ENCODE data around the gene FLT4.

The FLT4 gene

GRCh38 chr5:180642181-180642775 is 7.1 kb downstream of the FLT4 start:
- DNase-seq (ENCODE audit: low spot score), result no peak

GRCh38 chr5:180641566-180641900 is 7.9 kb downstream of the FLT4 start:
- DNase-seq (ENCODE audit: low spot score), result no peak

DNA sequence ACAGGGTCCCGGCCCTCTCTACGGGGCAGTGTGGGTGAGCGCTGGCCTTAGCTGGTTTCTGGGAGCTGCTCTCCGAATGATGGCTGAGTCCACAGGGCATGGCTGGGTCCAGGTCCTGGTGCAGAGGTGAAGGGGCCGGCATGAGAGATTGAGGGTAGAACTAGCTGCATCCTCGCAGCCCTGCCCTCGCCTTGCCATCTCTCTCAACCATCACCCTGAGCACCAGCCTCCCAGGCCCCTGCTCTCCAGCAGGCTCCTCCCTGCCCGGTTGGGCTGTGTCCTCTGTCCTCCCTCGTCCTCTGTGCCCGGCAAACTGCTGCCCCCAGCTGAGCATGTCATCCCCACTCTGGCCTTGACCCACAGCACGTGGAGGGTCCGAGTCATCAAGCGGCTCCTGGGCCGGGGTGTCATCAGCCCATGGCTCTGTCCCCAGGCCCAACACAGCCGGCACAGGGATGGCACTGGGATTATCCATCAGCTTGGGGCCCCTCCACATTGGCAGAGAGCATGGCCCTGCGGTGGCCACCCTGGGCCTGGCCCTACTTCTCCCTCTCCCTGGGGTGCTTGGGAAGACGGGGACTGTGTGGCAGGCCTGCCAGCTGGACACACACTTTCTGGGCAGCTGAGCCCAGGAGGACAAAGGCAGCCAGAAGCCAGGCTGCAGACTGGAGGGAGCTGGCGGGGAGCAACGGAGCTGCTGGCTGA is 8.4 kb downstream of the FLT4 start:
- no peak for DNase-seq (ENCODE audit: low spot score)

DNA sequence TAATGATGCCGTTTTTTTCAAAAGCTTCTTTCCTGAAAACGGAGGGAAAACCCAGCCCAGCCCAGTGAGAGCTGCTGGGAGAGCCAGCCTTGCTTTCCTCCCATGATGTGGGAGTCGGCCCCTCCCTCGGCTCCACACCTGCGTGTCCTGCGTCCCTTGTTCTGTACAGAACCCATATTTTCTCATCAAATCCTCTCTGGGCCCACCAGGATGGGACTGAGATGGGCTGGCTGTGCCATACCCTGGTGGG is 8.9 kb downstream of the FLT4 start:
- no peak for DNase-seq (ENCODE audit: low spot score)

DNA sequence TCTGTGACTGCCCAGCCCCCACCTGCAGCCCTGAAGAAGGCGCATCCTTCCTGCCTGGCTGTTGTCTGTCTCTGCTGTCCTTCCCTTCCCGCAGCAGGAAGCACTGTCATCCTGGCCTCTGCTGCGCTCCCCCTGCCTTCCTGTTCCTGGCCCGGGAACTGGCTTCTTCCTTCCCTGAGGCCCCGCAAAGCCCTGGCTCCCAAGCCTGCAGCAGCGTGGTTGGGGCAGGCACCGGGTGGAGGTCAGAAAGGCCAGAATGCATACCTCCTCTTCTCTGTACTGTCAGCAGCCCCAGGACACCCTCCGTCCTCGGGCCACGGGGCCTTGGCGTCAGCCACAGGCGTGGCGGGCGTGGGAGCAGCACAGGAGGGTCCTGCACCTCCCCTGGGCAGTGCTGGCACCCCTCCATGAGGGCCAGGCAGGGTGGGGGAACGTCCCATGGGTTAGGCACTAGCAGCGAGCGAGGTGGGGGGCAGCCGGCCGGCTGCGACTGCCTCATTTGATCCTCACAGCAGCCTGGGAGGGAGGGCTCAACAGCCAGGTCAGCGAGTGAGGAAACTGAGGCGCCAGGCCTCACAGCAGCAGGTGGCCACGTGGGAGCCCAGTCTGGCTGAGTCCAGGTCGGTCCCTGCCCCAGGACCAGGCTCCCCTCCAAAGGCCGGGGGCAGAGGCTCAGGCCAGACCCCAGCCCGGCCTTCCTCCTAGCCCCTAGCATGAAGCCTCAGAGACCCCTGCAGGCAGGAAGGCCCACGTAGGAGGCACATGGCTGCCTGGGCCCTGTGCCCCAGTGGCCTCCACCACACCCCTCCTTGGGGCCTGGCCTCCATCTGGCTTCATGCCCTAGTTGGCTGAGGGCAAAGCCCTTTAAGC is 9.4 kb downstream of the FLT4 start:
- DNase-seq (ENCODE audit: low spot score), result no peak

DNA sequence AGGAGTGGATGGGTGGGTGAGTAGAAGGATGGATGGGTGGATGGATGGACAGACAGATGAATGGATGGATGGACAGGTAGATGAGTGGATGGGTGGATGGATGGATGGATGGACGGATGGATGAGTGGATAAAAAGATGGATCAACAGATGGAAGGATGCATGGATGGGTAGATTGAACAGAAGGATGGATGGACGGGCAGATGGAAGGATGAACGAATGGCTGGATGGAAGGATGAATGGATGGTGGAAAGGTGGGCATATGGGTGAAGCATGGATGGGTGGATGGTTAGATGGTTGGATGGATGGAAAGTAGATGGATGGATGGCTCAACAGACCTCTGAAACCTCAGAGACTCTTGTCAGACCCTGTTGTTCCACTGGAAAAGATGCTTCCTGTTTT is 10.1 kb downstream of the FLT4 start:
- no peak for DNase-seq (ENCODE audit: low spot score)

DNA sequence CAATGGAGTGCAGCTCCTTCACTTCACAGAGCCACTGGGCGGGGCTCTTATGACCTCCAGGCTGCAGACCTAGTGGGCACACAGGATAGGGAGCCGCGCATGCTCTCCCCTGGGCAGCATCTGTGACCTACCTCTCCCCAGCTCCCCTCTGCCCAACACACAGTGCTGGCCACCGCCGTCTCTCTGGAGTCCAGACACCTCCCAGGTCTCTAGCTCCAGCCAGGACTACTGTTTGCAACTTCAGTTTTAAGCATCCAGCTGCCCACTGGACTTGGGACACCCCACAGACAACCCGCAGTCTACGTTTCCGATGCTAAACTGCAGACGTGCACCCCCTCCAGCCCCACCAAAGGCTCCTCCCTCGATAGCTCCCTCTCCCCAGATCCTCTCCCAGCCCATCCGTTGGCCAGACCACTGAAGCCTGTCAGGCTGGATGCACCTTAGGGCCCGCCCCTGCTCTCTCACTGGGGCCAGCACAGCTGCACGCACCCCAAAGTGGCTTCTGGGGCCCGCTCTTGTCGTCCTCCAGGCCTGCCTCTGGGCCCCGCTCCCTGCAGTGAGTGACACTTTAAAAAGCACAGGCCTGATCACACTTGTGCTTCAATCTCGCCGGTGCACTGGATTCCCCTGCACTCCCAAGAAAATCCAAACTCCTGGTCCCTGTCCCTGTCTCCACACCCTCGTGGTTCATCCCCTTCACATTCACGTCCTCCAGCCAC is 11.3 kb downstream of the FLT4 start:
- DNase-seq (ENCODE audit: low spot score), result no peak

DNA sequence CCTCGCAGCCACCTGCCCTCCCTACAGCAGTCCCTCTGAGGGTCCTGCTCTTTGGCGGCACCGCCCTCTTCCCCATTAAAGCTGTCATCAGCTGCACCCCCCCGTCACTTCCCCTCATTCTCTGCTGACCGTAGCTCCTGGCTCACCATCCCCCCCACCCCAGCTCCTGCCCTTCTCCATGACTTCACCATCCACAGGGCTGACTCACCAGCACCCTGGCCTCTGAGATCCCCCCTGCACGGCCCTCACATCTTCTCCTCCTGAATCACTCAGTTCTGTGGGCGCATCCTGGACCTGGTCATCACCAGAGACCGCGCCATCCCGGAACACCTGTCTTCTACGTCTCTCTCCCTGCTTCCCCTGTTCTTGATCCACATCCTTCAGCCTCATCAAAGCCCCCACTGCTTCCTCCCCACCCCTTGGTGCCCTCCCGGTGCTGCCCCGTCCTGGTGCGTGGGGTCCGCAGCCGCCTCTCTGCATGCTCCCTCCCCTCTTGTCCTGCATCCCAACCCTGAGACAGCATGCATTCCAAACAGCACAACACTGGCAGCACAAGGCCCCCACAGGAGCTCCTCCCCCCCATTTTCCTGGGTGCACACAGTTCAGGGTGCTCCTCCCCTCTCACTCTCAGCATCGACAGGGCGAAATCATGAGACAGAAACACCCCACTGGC is 12.9 kb downstream of the FLT4 start:
- DNase-seq (ENCODE audit: low spot score), result peak; percentile 13

DNA sequence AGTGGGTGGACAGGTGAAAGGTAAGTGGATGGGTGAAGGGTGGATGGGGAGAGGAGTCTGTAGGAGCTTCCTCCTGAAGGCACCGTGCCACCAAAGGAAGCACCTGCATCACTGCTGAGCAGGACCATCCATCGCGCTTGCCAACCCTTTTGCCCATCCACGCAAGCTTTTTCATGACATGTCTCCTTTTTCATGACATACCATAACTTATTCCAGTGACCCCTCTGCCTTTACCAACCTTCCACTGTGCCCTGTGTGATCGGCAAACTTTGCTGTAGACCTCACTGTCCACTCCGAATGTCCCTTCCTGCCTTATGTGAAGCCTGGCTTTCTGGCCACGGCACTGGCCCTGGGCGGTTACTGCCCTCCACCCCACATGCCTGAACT is 13.4 kb downstream of the FLT4 start:
- no peak for DNase-seq (ENCODE audit: low spot score)

DNA sequence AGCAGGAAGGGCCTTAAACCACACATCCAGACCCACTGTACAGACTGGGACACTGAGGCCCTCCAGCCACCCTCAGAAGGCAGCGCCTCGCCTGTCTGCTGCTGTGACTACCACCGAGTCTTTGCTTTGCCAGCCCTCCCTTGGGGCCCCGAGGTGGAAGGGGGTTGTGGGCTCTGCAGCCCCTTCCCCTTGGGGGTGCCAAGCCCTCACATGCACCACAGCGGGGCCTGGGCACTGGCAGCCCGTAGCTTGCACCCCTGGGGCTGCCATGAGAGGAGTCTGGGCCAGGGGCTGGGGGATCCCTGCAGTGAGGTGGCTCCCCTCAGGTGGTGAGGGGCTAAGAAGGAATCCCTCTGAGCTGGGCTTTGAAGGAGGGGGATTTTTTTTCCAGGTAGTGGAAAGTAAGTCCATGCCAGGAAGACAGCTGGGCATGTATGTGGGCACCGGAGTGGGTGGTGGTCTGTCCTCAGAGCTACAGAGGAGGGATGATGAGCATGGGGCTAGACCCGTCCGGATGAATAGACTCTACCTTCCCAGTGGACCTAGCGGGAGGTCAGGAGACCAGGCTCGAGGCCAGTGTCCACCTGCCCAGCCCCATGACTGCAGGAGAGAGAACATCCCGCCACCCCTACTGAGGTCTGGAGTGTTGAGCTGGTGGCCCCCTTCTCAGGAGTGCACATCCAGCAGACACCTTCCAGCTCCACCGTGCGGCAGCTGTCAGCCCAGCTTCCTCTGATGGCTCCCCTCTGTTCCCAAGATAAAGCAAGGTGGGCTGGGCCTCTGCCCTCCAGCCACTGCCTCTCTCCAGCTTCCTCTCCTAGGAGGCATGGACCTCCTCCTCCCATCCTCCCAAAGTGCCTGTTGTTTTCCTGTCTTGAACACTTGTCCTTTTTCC is 15.9 kb downstream of the FLT4 start:
- no peak for DNase-seq (ENCODE audit: low spot score)

GRCh38 chr5:180632768-180633167 is 16.6 kb downstream of the FLT4 start:
- no peak for DNase-seq (ENCODE audit: low spot score)

GRCh38 chr5:180631549-180632383 is 17.6 kb downstream of the FLT4 start:
- no peak for DNase-seq (ENCODE audit: low spot score)

- DNase-seq (ENCODE audit: low spot score), result no peak
These were observed 19.0 kb downstream of the FLT4 start for GRCh38 chr5:180630426-180630825.

DNA sequence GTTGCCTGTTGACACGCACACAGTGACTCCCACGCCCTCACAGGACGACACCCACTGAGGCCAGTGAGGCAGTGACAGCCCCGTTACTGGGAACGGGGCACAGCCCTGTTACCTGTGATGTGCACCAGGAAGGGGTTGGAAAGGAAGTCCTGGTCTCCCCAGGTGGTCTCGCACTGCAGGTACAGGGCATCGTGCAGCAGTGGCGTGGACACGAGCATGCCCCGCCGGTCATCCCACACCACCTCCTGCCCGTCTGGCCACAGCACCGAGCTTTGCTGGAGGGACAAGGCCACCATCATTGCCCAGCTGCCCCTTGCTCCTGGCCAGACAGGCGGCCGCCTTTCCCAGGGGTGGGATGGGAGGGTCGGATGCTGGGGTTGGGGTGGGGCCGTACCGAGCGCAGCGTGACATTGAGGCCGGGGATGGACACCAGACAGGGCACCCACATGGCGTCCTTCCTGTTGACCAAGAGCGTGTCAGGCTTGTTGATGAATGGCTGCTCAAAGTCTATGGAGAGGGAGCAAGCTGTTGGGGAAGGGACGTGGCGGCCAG is 19.5 kb downstream of the FLT4 start:
- no peak for DNase-seq (ENCODE audit: low spot score)

DNA sequence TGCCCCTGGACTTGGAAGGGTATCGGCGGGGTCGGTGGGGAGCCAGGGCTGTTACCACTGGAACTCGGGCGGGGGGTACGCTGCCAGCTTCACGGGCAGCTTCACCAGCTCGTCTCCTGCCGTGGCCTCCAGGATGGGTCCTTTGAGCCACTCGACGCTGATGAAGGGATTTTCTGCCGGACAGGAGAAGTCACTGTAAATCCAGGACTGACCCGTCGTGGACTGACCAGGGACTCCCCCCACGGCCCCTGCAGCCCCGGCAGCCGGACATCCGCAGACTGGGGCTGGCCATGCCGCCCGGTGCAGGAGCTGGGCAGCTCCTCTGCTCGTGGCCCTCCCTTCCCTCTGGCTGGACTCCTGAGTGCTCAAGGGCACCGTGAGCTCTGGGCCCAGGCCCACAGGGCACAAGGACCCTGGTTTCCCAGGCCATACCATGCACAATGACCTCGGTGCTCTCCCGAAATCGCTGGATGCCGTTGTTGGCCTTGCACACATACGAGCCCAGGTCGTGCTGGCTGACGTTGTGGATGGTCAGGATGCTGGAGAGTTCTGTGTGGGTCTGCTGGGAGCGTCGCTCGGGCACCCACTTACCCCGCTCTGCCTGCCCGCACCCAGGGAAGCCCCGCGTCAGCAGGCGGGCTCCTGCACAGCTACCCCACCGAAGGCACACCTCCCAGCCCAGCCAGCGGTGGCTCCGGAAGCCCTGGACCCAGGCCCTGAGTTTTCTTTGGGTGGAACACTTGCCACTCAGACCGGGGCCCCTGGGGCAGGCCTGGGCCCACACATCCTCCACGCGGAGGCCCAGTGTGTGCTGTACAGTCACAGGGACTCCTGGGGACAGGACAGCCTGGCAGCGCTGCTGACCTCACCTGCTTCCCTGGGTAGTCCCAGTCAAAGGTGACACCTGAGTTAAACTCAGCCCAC is 20.3 kb downstream of the FLT4 start:
- DNase-seq (ENCODE audit: low spot score), result no peak

DNA sequence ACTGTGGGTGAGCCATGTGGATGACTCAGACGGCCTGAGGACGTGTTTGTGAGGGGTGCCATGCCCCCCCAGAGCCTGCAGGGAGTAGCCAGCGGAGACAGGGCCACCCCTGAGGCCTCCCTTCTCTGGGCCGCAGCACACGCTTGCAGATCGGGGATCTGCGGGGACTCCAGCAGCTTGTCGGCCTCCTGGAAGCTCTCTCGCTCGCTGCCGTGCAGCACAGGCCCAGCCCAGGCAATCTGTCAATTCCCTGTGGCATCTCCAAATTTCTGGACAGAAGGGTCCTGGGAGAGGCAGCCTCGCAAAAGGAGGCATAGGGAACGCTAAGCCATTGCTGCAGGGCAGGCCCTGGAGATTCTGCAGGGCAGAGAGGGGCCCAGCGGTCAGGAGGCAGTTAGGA is 21.2 kb downstream of the FLT4 start:
- DNase-seq (ENCODE audit: low spot score), result no peak

- no peak for DNase-seq (ENCODE audit: low spot score)
These were observed 21.8 kb downstream of the FLT4 start for GRCh38 chr5:180627386-180628120.

DNA sequence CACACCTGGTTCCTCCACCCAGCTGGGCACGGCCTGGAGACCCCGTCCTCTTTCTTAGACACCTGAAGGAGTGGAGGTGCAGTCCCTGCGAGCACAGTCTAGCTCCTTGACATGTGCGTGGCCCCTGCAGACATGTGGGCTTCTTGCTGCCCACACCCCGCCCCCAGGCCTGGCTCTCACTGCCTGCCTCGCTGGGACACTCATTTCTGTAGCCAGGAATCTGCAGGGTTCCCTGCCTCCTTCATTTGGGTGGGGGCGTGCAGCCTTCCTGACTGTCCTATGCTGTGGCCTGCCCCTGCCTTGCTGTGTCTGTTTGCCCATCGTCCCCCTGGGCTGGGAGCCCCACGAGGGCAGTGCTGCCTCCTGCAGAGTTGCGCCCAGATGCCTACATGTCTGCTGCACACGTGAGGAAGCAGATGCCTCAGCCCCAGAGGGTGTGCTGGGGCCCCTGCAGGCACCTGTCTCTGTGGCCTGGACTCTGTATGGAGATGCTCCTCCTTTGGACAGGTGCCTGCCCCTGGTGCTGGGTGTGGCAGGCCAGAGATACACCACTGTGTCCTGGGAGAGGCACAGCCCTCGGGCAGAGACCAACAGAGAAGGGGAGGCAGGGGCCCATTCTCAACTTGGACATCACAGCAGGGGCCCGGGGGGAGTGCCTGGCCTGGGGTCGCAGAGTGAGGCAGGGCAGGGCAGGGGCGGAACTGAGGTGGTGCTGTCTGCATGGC is 22.6 kb downstream of the FLT4 start:
- no peak for DNase-seq (ENCODE audit: low spot score)

All from RKO (cell line).